Raji (cell line): ENCODE data around the gene ASB11.

Source experiments
- POLR2A ChIP-seq: IDR thresholded peaks from 2 replicates; pipeline ENCODE4 v1.6.1; 2011; ENCODE audit warnings: low read depth, low read length, control low read depth; ENCODE audit not compliant: insufficient read depth

ASB11 gene

DNA sequence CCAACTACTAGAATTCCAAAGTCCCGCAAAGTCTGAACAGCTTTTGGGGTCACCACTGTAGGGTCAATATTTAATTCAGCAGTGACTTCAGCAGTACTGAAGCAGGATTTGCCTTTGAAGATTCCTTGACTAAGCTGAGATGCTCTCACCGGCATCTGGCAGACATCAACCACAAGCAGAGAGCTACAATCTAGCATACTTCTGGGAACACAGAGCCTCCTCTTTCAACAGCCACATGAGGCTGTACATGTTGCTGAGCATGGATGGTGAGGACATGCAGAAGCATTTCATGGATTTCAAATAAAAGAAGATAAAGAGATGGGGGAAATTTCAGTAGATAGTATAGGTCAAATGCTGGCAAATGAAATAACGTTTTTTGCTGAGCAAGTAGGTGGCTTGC is 6.6 kb upstream of the ASB11 start:
- no peak for TF ChIP-seq POLR2A

DNA sequence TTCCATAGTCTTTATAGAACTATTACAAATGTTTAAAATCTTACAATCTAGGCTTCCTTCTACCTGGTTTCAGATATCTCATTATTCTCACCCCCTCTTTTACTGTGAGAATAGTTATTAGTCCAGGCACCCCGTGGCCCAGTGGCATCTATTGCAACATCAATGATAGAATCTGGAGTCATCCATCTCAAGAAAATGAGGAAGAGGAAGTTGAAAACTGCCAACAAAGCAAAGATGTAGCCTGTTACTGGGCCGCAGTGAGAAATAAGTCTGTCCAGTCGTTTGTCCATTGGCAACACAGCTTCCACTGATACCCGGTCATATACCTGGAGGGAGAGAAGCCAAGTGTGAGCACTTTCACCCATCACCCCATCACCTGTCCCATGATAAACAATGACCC is 6.0 kb upstream of the ASB11 start:
- no peak for TF ChIP-seq POLR2A

DNA sequence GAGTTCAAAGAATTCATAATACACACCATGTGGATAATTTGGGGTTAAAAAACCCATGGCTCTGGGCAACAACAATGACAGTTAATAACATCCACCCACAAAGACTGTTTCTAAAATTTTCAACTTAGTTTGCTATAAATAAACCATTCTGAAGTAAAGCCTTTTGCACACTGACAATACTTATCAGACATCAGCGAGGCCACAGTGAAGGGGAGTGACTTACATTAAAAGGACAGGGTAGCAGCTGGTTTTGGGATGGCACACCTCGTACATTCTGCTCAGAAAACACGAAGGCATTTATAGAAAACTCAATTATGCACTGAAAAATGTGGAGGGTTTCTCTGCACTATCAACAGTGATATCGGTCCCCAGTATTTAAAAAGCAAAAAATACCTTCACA is 4.9 kb upstream of the ASB11 start:
- TF ChIP-seq POLR2A: no peak

GRCh38 chrX:15319075-15319474 is 3.6 kb upstream of the ASB11 start:
- no peak for TF ChIP-seq POLR2A

GRCh38 chrX:15314472-15314871 is 968 bp downstream of the ASB11 start:
- no peak for TF ChIP-seq POLR2A

DNA sequence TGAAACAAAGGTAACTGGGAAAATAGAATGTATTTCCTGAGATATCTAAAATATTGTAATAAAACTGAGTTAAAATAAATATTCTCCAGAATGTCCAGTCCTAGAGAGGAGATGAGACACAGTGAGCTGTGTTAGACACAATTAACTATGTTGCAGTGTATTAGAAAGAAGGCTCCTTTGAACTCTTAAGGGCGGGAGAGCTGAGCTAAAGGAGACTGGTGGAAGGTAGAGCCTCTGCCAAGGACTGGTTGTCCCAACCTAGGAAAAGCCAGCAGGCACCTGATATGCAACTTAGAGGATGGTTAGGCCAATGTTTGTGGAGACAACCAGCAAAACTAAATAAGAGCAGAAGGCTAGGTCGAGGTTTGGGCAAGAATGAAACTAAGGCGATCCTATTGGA is 4.3 kb downstream of the ASB11 start:
- no peak for TF ChIP-seq POLR2A

DNA sequence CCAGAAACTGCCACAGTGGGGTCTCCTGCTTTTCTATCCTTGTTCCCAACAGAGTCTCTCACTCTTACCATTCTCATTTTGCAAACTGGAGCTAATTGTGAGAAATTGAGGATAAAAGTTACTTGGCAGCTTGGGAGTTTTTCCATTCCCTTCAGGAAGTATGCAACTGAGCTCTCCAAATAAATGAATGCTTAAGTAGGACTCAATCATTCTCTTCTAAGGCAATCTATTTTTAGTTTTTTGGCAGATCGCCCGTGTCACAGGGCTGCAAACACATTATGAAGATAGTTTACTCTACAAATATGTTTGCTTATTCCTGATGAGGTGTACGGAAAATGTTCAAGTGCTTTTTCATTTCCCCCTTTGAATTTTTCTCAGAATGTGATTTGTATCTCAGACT is 5.3 kb downstream of the ASB11 start:
- no peak for TF ChIP-seq POLR2A

- TF ChIP-seq POLR2A: no peak
These were observed 13.5 kb downstream of the ASB11 start for GRCh38 chrX:15301924-15302323.

- TF ChIP-seq POLR2A: no peak
These were observed 15.2 kb downstream of the ASB11 start for GRCh38 chrX:15299941-15300851.

DNA sequence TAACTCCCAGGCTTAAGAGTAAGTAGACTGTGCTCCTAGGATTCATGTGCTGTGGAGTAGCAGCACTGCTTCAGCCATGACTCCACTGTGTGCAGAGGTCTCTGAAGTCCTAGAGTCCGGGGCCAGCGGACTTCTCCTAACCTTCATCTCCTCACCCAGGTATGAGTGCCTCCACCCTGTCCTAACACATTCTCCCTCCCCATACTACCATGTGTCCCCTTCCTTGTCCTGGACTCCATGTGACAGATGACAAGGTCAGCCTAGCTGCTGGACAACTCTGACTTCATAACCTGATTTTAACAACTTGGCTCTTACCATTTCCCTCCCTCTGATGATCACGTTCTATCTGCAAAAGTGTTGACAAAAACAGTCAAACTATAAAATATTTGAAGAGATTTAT is 16.7 kb downstream of the ASB11 start:
- TF ChIP-seq POLR2A: no peak

GRCh38 chrX:15298201-15298600 is 17.2 kb downstream of the ASB11 start:
- no peak for TF ChIP-seq POLR2A

- no peak for TF ChIP-seq POLR2A
These were observed 22.0 kb downstream of the ASB11 start for GRCh38 chrX:15293451-15293850.

DNA sequence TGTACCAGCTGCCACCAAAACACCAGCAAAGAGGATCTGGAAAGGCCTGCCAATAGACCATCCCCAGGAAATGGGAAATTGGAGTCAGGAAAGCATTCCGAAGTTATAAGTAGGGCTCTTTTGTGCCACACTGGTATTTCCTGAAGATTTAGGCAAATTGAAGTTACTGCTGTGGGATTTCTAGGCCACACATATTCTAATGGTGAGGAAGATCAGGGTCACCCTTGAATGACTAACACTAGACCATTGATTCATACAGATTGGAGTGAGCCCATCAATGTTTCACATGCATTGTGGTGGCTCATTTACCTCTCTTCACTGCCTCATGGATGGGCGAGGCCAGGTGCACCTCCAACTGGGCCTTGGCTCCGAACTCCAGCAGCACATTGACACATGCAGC is 22.6 kb downstream of the ASB11 start:
- no peak for TF ChIP-seq POLR2A

DNA sequence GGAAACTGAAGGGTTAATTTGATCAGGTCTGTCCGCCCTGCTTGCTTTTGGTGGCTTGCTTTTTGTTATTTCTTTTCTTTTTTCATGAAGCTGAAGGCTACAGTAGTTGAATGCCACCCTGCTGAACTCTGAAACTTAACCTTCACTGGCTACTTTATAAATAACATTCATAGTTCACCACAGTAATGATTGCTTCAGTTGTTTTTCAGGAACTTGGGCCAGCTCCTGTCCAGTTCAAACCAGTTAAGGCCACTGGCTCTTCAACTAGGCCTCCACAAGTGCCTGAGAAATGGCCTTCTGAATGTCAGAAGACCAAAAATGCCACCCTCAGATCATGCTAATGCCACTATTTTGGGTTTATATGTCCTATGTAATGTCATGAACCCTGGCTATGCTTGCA is 37.8 kb downstream of the ASB11 start:
- no peak for TF ChIP-seq POLR2A

DNA sequence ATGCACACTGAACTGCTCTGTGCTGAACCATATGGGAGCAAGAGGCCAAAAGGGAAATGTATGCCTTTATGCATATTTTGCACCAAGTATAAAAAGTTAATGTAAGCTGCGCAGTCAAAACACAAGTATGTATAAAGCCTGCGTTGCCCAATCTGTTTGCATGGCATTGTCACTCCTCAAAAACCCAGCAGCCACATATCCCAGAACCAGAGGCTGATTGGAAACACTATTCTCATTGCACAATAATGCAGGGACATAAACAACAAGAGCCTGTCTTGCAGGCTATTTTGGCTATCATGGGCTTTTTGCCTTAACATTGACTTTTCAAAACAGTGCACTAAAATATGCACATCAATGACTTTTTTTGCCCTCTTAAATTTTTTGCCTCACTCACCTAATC is 40.5 kb downstream of the ASB11 start:
- no peak for TF ChIP-seq POLR2A

DNA sequence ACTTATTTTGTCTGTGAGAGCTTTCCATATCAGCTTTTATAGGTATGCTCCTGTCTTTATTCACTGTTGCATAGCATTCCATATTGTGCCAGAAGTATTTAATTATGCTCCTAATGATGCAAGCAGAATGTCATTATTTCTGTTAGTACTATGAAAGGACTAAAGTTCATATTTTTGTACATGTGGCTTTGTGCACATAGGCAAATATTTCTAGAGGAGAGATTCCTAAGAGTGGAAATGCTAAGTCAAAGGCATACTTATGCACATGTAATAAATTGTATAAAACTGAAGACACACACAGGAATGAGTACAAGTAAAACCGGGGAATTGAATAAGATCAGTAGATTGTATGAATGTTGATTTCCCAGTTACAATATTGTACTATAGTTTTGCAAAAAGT is 43.7 kb downstream of the ASB11 start:
- no peak for TF ChIP-seq POLR2A
